ENCODE results near the gene EHBP1.

DNA sequence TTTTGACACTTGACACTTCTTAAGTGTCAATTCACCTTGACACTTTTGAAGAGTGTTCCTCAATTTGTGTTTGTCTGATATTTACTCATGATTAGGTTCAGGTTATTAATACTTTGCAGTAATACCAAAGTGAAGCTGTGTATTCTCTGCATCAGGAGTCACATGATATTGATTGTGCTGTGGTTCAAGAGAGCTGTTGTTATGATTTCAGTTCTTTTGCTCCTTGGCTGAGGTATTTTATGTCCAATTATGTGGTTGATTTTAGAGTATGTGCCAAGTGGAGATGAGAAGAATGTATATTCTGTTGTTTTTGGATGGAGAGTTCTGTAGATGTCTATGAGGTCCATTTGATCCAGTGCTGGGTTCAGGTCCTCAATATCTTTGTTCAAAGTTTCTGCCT lies 17.2 kb downstream of the EHBP1 start:
- TF ChIP-seq YY1 (IDR thresholded peaks at IDR 0.05; ENCODE audit: insufficient read depth, insufficient read length) (no peak), ZNF274 (IDR thresholded peaks at IDR 0.05; ENCODE audit: low read depth, low read length) (no peak)
